Activated T-helper 1 cell treated with anti-CD3 and anti-CD28 coated beads, Interleukin-12 subunit alpha, Interleukin-12 subunit beta, Interleukin-2, Interleukin-4 antibody, amounts not matched to agents 30 ng/mL and 10 ng/mL and 1 ng/mL, durations not matched to agents 14 hours and 24 hours and 36 hours (primary cell): Measurements from ENCODE around the gene MRPL33. TPM values are rescaled to one million over a fixed set of nuclear protein-coding genes. Genes with fewer than 3 reads are reported as not detected.
"Not testable (repeated sequence)": the region's sequence is repeated elsewhere in the genome, so short reads cannot be mapped to it uniquely, and the experiment has no call there.

Source experiments
- DNase-seq: peaks from one replicate; pipeline ENCODE4 v3.0.0; 2021; ENCODE audit warnings: low spot score
- H3K27ac Mint-ChIP-seq: one replicate; pipeline ENCODE4 v1.8.0; 2021; ENCODE audit warnings: mild to moderate bottlenecking, mixed read lengths
- H3K27me3 Mint-ChIP-seq: one replicate; pipeline ENCODE4 v1.8.0; 2022; ENCODE audit warnings: mild to moderate bottlenecking, moderate library complexity, mixed read lengths; ENCODE audit not compliant: insufficient read depth
- H3K36me3 Mint-ChIP-seq: one replicate; pipeline ENCODE4 v1.8.0; 2021; ENCODE audit warnings: low read depth, mixed read lengths
- H3K4me1 Mint-ChIP-seq: one replicate; pipeline ENCODE4 v1.8.0; 2021; ENCODE audit warnings: low read depth, mixed read lengths
- H3K4me3 Mint-ChIP-seq: one replicate; pipeline ENCODE4 v1.8.0; 2021; ENCODE audit warnings: mild to moderate bottlenecking, moderate library complexity, mixed read lengths
- H3K9me3 Mint-ChIP-seq: one replicate; pipeline ENCODE4 v1.8.0; 2021; ENCODE audit warnings: mixed read lengths
- intact Hi-C: fragments of 100-400 bp; cut with micrococcal nuclease; formaldehyde crosslinking; loops from one replicate; pipeline ENCODE4 v1.15.1; 2024
- total RNA-seq: library from RNA; stranded (reverse); gene quantifications from 2 replicates; pipeline ENCODE4 v1.2.3, GENCODE V29; 2022

Gene MRPL33
- total RNA-seq, 1 donor from 2014 or later: 55.4 TPM

DNA sequence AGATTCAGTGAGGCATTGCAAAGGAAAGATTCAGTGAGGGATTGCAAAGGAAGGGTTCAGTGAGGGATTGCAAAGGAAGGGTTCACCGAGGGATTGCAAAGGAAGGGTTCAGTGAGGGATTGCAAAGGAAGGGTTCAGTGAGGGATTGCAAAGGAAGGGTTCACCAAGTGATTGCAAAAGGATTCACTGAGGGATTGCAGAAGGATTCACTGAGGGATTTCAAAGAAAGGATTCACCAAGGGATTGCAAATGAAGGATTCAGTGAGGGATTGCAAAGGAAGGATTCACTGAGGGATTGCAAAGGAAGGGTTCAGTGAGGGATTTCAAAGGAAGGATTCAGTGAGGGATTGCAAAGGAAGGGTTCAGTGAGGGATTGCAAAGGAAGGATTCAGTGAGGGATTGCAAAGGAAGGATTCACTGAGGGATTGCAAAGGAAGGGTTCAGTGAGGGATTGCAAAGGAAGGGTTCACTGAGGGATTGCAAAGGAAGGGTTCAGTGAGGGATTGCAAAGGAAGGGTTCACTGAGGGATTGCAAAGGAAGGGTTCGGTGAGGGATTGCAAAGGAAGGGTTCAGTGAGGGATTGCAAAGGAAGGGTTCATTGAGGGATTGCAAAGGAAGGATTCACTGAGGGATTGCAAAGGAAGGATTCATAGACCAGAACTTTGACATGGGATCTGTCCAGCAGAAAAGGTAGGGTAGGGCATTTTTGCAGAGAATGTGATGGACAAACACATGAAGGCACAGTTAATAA is 22.5 kb upstream of the MRPL33 start:
- peaks cover 21% of the 10 kb centered on the region for H3K9me3 Mint-ChIP-seq
- intact Hi-C loops, H3K27ac Mint-ChIP-seq, H3K36me3 Mint-ChIP-seq, H3K4me3 Mint-ChIP-seq, H3K4me1 Mint-ChIP-seq, DNase-seq: not testable (repeated sequence)
- H3K27me3 Mint-ChIP-seq: peaks cover 17% of the 10 kb centered on the region

DNA sequence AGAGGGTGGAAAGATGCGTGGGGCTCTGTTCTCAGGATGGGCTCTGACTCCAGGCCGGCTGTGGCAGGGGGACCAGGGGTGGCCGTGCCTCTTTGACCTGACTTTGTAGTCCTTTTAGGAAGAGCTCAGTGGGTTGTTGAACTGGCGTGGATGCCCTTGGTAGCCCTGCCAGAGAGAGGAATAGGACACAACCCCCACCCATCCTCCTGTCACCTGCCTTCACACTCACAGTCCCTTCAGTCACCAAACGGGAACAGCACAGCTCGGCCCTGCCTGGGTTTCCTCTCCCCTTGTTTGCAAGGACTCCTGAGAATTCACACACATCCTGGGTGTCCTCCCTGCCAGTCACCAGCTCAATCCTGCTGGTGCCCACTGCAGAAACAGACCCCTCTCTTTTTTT is 20.1 kb upstream of the MRPL33 start:
- Mint-ChIP-seq H3K4me1 (no peaks in the 10 kb centered on the region), H3K27ac (no peak overlapping the region), H3K4me3 (no peak overlapping the region), H3K27me3 (peaks cover 13% of the 10 kb centered on the region), H3K36me3 (peaks cover 2% of the 10 kb centered on the region), H3K9me3 (peaks cover 21% of the 10 kb centered on the region)
- no peak for DNase-seq
- intact Hi-C loops: loop anchor here (5.0 kb wide), 1 partner anchor 1001 kb away; the partner anchor contains the start of gene PPP1CB

DNA sequence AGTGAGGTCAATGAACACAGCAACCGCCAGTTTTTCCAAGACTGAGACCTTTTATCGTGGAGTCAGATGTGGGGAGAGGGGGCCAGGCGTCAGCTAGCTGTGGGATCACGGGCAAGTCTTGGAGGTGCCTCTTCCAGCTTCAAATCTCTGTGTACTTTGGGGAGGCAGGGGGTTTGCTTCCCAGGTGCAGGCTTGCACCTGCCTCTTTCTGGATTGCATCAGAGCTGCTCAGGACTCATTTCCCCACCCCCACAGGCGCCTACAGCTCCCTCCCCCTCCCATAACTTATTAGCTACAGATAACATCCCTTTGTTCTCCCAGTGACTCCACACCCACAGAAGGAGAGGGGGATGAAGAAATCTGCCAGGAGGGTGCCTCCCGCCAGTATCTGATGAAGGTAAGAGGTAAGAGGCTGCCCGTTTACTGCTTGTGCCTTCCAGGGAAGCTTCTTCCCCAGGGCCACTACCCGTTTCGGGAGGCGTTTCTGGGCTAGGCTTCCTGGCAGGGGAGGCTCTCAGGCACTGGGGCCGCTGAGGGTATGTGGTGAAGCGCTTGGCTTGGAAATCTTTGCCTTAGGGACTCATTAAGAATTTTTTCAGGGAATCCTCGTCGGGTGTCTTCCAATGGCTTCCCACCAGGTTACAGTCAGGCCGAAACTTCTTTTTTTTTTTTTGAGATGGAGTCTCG is 18.8 kb upstream of the MRPL33 start:
- H3K4me1 Mint-ChIP-seq: no peaks in the 10 kb centered on the region
- DNase-seq: no peak
- H3K9me3 Mint-ChIP-seq: peaks cover 21% of the 10 kb centered on the region
- H3K36me3 Mint-ChIP-seq: peaks cover 2% of the 10 kb centered on the region
- H3K27me3 Mint-ChIP-seq: peaks cover 10% of the 10 kb centered on the region
- intact Hi-C loops: loop anchor here (5.0 kb wide), 1 partner anchor 1000 kb away; the partner anchor contains the start of gene PPP1CB
- H3K4me3 Mint-ChIP-seq: no peak overlapping the region
- no peak overlapping the region for H3K27ac Mint-ChIP-seq

DNA sequence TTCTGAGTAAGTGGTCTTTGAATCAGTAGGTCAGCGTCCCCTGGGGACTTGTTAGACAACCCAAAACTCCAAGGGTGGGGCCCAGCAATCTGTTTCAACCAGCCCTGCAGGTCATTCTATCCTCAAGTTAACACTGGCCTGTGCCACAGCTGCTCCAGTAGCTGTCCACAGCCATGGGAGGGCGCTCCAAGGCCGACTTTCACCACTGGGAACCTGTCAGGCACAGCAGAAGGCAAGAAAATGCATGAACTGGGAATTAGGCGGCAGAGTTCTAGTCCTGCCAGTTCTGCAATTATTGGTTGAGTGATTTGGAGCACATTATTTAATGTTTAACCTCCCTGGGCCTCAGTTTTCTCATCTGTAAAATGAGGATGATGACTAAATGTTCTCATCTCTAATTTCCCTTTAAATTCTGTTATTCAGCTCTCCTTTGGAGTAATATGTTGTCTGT is 17.4 kb upstream of the MRPL33 start:
- peaks cover 6% of the 10 kb centered on the region for H3K9me3 Mint-ChIP-seq
- peak; percentile 62 for DNase-seq
- no peak overlapping the region for H3K4me3 Mint-ChIP-seq
- intact Hi-C loops: loop anchor here (1.0 to 5.0 kb wide), 5 partner anchors 51 to 998 kb away; partner anchors contain the start of genes FOSL2 and PPP1CB
- H3K4me1 Mint-ChIP-seq: no peaks in the 10 kb centered on the region
- H3K27me3 Mint-ChIP-seq: peaks cover 4% of the 10 kb centered on the region
- H3K36me3 Mint-ChIP-seq: no peaks in the 10 kb centered on the region
- H3K27ac Mint-ChIP-seq: no peak overlapping the region

DNA sequence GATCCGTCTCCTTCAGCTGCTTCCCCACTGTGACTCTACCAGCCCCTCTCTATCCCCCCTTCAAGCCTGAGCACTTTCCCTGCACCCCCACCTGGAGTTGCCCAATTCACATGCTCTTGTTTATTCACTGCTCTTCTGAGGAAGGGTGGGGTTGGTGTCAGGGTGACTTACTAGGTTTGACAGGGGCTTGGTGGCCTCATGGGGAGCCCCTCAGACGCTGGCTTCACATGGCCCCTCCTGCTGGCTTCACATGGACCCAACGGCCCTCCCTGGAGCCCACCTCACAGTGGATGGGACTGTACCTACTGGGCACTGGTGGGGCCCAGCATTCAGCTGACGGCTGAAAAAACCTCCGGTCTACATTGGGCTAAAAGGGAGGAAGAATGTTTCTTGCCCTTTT is 16.7 kb upstream of the MRPL33 start:
- Mint-ChIP-seq H3K27ac (no peak overlapping the region), H3K4me3 (no peak overlapping the region), H3K27me3 (peaks cover 4% of the 10 kb centered on the region), H3K4me1 (no peaks in the 10 kb centered on the region), H3K36me3 (no peaks in the 10 kb centered on the region), H3K9me3 (no peaks in the 10 kb centered on the region)
- DNase-seq: no peak
- intact Hi-C loops: loop anchor here (1.0 to 5.0 kb wide), 5 partner anchors 52 to 997 kb away; partner anchors contain the start of genes FOSL2 and PPP1CB

DNA sequence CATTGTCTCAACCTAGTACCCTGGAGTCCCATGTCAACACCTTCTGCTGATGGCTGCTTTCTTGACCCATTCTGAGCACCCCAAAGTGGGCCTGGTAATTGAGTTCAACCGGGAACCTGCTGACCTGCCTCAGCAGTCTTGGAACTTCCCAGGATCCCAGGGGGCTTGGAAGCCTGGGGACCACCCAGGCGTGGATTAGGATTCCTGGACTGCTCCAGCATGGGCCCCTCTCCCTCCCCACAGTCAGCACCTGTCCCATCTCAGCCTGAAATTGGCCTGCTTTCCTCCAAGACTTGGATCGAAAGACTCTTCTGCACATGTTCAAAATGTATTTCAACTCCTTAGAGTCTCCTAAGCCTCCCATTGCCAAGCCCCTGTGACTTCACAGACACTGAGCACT is 15.4 kb upstream of the MRPL33 start:
- Mint-ChIP-seq H3K4me1 (no peaks in the 10 kb centered on the region), H3K9me3 (no peaks in the 10 kb centered on the region), H3K36me3 (no peaks in the 10 kb centered on the region), H3K4me3 (no peak overlapping the region), H3K27ac (no peak overlapping the region), H3K27me3 (peaks cover 4% of the 10 kb centered on the region)
- no peak for DNase-seq
- intact Hi-C loops: no loop called here

DNA sequence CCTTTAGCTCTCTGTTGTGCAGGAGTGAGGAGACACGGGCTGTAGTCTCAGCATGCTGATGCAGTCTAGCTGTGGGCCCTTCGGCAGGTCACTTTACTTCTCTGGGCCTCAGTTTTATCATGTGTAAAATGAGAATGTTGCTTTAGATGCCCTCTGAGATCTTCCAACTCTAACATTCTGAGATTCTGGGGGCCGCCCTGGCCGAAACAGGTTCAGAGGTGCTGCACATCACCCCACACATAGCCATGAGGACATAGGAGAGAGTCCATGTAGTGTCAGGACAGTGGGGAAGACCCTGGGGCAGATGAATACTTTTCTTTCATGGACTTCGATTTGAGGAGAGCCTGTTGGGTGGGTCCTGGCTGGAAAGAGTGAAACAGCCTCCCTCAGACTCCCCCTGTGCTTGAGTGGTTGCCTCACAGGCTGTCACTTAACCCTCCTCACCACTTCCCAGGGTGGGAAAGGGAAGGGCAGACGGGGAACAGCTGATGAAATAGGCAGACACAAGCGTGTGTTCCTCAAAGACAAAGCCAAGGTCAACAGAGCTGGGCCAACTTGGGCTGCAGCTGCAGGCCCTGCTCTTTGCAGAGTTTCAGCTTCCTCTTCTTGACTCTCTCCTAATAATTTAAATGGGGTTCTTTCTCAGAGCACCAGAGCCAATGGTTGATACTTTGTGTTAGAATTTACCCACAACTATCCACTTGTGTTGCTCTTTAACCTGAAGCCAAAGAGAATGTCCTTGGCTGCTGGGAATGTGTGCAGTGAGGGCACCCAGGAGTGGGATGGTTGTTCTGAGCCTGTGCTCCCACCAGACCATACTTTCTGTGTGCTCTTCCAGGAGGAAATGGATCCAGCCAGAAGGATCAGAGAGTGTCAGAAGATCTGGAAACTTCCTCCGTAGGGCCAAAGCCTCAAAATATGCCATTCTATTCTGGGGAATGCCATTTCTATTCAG is 14.7 kb upstream of the MRPL33 start:
- intact Hi-C loops: no loop called here
- Mint-ChIP-seq H3K27me3 (peaks cover 6% of the 10 kb centered on the region), H3K4me3 (no peak overlapping the region), H3K9me3 (no peaks in the 10 kb centered on the region), H3K36me3 (no peaks in the 10 kb centered on the region), H3K27ac (no peak overlapping the region), H3K4me1 (no peaks in the 10 kb centered on the region)
- DNase-seq: no peak

DNA sequence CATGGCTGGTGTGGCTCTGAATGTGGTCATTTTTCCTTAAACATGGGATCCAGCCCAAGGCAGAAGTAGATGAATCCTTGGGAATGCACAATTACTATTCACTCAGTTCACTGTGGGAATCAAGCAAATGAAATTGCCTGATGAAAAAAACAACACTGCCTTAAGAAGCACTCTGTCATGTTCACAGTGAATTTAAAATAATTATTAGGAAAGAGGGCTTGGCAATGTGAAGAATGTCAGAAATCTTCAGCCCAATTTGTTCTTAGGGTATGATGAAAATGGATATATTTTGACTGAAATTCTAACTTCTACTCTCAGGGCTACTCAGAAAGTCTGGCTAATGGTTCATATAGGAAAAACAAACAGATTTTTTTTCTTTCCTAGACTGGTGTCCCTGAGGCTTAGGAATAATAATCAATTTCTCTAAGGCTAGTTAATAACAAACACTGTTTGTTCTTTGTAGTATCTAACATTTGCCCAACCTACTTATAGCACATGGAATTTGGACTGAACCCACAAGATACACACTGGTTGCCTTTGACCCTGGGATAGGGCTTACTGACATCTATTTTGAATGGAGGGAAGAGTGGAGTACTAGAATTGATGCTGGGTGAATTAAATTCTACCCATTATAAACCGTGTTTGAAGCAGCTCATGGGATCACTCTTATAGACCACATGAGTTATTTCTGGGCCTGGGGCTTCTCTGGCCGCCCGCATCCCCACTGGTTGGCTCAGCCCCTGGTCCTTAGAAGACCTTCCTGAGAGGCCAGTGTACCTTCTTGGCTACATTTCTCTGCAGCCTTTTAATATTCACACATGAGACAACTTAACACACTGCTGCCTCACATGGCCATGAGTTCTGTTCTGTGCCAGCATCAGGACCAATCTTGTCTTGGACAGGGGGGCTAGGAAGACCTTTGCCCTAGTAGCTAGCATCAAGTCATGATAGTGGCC is 8.3 kb upstream of the MRPL33 start:
- Mint-ChIP-seq H3K9me3 (no peaks in the 10 kb centered on the region), H3K27me3 (peaks cover 6% of the 10 kb centered on the region), H3K4me1 (peaks cover 12% of the 10 kb centered on the region), H3K27ac (no peak overlapping the region), H3K4me3 (no peak overlapping the region), H3K36me3 (no peaks in the 10 kb centered on the region)
- intact Hi-C loops: no loop called here
- no peak for DNase-seq

DNA sequence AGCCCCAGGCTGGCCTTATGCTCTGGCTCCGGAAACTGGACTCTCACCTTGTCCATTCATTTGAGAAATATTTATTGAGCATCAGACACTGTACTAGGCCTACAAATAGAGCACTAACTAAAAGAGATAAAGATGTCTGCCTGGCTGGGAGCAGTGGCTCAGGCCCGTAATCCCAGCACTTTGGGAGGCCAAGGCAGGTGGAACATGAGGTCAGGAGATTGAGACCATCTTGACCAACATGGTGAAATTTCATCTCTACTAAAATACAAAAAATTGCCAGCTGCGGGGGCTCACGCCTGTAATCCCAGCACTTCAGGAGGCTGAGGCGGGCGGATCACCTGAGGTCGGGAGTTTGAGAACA is 7.6 kb upstream of the MRPL33 start:
- Mint-ChIP-seq H3K4me1 (peaks cover 12% of the 10 kb centered on the region), H3K4me3 (no peak overlapping the region), H3K27ac (no peak overlapping the region), H3K27me3 (peaks cover 6% of the 10 kb centered on the region), H3K36me3 (no peaks in the 10 kb centered on the region), H3K9me3 (no peaks in the 10 kb centered on the region)
- no peak for DNase-seq
- intact Hi-C loops: no loop called here

DNA sequence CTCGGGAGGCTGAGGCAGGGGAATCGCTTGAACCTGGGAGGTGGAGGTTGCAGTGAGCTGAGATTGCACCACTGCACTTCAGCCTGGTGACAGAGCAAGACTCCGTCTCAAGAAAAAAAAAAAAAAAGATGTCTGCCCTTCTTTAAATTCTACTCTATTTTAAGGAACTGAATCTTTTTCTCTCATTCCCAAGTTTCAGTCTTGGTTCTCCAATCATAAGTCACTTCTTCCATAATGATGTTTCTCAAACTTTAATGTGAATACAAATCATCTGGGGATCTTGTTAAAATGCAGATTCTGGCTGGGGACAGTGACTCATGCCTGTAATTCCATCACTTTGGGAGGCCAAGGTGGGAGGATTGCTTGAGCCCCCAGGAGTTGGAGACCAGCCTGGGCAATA is 7.0 kb upstream of the MRPL33 start:
- H3K36me3 Mint-ChIP-seq, H3K9me3 Mint-ChIP-seq, H3K4me3 Mint-ChIP-seq, DNase-seq, H3K27ac Mint-ChIP-seq, H3K27me3 Mint-ChIP-seq, intact Hi-C loops: not testable (repeated sequence)
- peaks cover 12% of the 10 kb centered on the region for H3K4me1 Mint-ChIP-seq

DNA sequence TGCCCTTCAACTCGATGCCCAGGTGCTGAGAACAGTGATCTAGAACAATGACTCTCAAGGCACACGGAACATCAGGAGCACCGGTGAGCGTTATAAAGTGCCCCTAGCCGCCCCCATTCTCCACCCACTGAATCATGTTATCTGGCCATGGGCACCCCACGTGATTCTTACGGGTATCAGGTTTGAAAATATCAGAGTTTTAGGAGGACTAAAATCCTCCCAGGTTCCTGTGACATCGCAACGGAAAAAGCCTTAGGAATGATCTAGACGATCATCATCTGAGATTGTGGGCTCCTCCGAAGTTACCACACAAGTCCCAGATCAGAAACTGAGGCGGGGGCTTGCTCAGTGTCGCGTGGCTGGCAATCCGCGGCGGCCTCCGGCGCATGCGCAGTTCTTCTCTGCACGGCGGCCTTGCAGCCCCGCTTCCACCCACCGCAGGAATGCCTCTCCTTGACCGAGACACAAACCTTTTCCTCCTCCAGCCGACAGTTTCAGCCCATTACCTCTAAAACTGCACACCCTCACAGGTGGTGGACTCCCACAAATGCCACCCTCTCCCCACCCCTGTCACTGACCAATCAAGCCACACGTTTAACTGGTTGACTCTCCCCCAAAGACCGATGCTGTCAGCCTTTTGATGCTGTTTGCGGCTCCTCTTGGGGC is 5.8 kb upstream of the MRPL33 start:
- Mint-ChIP-seq H3K4me1 (peaks cover 12% of the 10 kb centered on the region), H3K4me3 (no peak overlapping the region), H3K36me3 (no peaks in the 10 kb centered on the region), H3K9me3 (no peaks in the 10 kb centered on the region), H3K27ac (no peak overlapping the region), H3K27me3 (peaks cover 6% of the 10 kb centered on the region)
- DNase-seq: peak; percentile 31
- intact Hi-C loops: no loop called here
